GM23338 (cell line): Measurements from ENCODE around the gene SLC29A2. TPM values are rescaled to one million over a fixed set of nuclear protein-coding genes. Genes with fewer than 3 reads are reported as not detected.

Source experiments
- ATAC-seq: fragments of 200-7000 bp; cut with Tn5 transposase; 3 replicates; pipeline ENCODE4 v1.9.1; 2020
- DNase-seq: peaks from one replicate; pipeline ENCODE4 v3.0.0-alpha.2; 2015; ENCODE audit warnings: low spot score
- H2AFZ ChIP-seq: fragments of 200-600 bp; sonication (generic); 2 replicates; pipeline ENCODE4 v1.8.0; 2016; ENCODE audit warnings: antibody characterized with exemption, mild to moderate bottlenecking, moderate library complexity
- H3F3A ChIP-seq: fragments of 200-600 bp; sonication (generic); replicated peaks from 2 replicates; pipeline ENCODE4 v1.8.0; 2017; ENCODE audit warnings: antibody characterized with exemption, mixed run types, low read depth
- H3K27ac ChIP-seq: fragments of 200-600 bp; sonication (generic); 2 replicates; pipeline ENCODE4 v1.6.1; 2016; ENCODE audit warnings: low read depth
- H3K27me3 ChIP-seq: fragments of 200-600 bp; sonication (generic); 2 replicates; pipeline ENCODE4 v1.8.0; 2016; ENCODE audit warnings: mild to moderate bottlenecking, mixed run types, moderate library complexity; ENCODE audit not compliant: insufficient read depth
- H3K36me3 ChIP-seq: fragments of 200-600 bp; sonication (generic); 2 replicates; pipeline ENCODE4 v1.8.0; 2016; ENCODE audit warnings: mild to moderate bottlenecking; ENCODE audit not compliant: insufficient read depth
- H3K4me1 ChIP-seq: fragments of 200-600 bp; sonication (generic); 2 replicates; pipeline ENCODE4 v1.8.0; 2016; ENCODE audit warnings: mild to moderate bottlenecking, moderate library complexity; ENCODE audit not compliant: insufficient read depth
- H3K4me2 ChIP-seq: fragments of 200-600 bp; sonication (generic); 2 replicates; pipeline ENCODE4 v1.7.1; 2017; ENCODE audit warnings: mixed run types
- H3K4me3 ChIP-seq: fragments of 200-600 bp; sonication (generic); 2 replicates; pipeline ENCODE4 v1.6.1; 2016; ENCODE audit warnings: mixed run types
- H3K79me2 ChIP-seq: fragments of 200-600 bp; sonication (generic); replicated peaks from 2 replicates; pipeline ENCODE4 v1.8.0; 2017; ENCODE audit warnings: mild to moderate bottlenecking; ENCODE audit not compliant: insufficient read depth
- H3K9me2 ChIP-seq: fragments of 200-600 bp; sonication (generic); 2 replicates; pipeline ENCODE4 v1.8.0; 2017; ENCODE audit not compliant: insufficient read depth
- H4K20me1 ChIP-seq: fragments of 200-600 bp; sonication (generic); replicated peaks from 2 replicates; pipeline ENCODE4 v1.8.0; 2017; ENCODE audit warnings: mild to moderate bottlenecking; ENCODE audit not compliant: insufficient read depth
- H3K27ac Mint-ChIP-seq: 2 replicates; pipeline ENCODE4 v1.8.0; 2020; ENCODE audit warnings: inconsistent platforms, mild to moderate bottlenecking, moderate library complexity, mixed read lengths
- H3K27me3 Mint-ChIP-seq: 3 replicates; pipeline ENCODE4 v1.8.0; 2022; ENCODE audit warnings: low read depth, mild to moderate bottlenecking, moderate library complexity, mixed read lengths, inconsistent platforms; ENCODE audit not compliant: insufficient read depth, poor library complexity
- H3K36me3 Mint-ChIP-seq: 3 replicates; pipeline ENCODE4 v1.8.0; 2021; ENCODE audit warnings: low read depth, mild to moderate bottlenecking, inconsistent platforms, moderate library complexity, mixed read lengths
- H3K4me1 Mint-ChIP-seq: 3 replicates; pipeline ENCODE4 v1.8.0; 2020; ENCODE audit warnings: mild to moderate bottlenecking, inconsistent platforms, mixed read lengths
- H3K4me3 Mint-ChIP-seq: 3 replicates; pipeline ENCODE4 v1.8.0; 2021; ENCODE audit warnings: moderate library complexity, mild to moderate bottlenecking, inconsistent platforms, mixed read lengths
- H3K9me3 Mint-ChIP-seq: 3 replicates; pipeline ENCODE4 v1.8.0; 2020; ENCODE audit warnings: moderate library complexity, mild to moderate bottlenecking, inconsistent platforms, mixed read lengths
- CREB1 ChIP-seq: fragments of 250-450 bp; sonication (Bioruptor Pico); IDR thresholded peaks from 2 replicates; pipeline ENCODE4 v1.5.0; 2020; ENCODE audit warnings: low read depth, mild to moderate bottlenecking, moderate library complexity
- CTCF ChIP-seq, 2 experiments: fragments of 200-600 bp in 1 of 2; sonication (generic) in 1 of 2; conservative IDR thresholded peaks; 2 replicates each; pipeline versions ENCODE4 v1.5.1 to v1.6.1; 2016 to 2017; ENCODE audit warnings: antibody characterized with exemption in 2 of 2, low read depth in 2 of 2, mild to moderate bottlenecking in 2 of 2, moderate library complexity in 1 of 2
- ETS1 ChIP-seq: IDR thresholded peaks from 2 replicates; pipeline ENCODE4 v1.6.1; 2016; ENCODE audit warnings: antibody characterized with exemption
- EZH2 ChIP-seq: fragments of 200-600 bp; sonication (generic); IDR thresholded peaks from one replicate; pipeline ENCODE4 v1.8.0; 2017; ENCODE audit warnings: antibody characterized with exemption, mild to moderate bottlenecking, low read depth; ENCODE audit not compliant: unreplicated experiment
- EZH2phosphoT487 ChIP-seq: fragments of 200-600 bp; sonication (generic); IDR thresholded peaks from one replicate; pipeline ENCODE4 v1.8.1; 2018; ENCODE audit warnings: antibody characterized with exemption; ENCODE audit not compliant: unreplicated experiment
- JUNB ChIP-seq: IDR thresholded peaks from one replicate; pipeline ENCODE4 v1.6.1; 2016; ENCODE audit warnings: antibody characterized with exemption; ENCODE audit not compliant: unreplicated experiment
- NANOG ChIP-seq: IDR thresholded peaks from 2 replicates; pipeline ENCODE4 v1.6.1; 2016; ENCODE audit warnings: antibody characterized with exemption, borderline replicate concordance
- POLR2AphosphoS5 ChIP-seq: IDR thresholded peaks from 2 replicates; pipeline ENCODE4 v1.6.1; 2016; ENCODE audit warnings: antibody characterized with exemption, low read depth
- REST ChIP-seq: IDR thresholded peaks from one replicate; pipeline ENCODE4 v1.6.1; 2018; ENCODE audit warnings: antibody characterized with exemption; ENCODE audit not compliant: unreplicated experiment
- STAT1 ChIP-seq: IDR thresholded peaks from one replicate; pipeline ENCODE4 v1.6.1; 2016; ENCODE audit warnings: antibody characterized with exemption; ENCODE audit not compliant: unreplicated experiment
- ZNF114 ChIP-seq: fragments of 250-450 bp; sonication (Bioruptor Pico); IDR thresholded peaks from 2 replicates; pipeline ENCODE4 v1.5.0; 2020; ENCODE audit warnings: mild to moderate bottlenecking, moderate library complexity
- ZNF331 ChIP-seq: fragments of 250-450 bp; sonication (Bioruptor Pico); IDR thresholded peaks from 2 replicates; pipeline ENCODE4 v1.5.0; 2020; ENCODE audit warnings: low read depth, mild to moderate bottlenecking, moderate library complexity
- ZNF462 ChIP-seq: fragments of 250-450 bp; sonication (Bioruptor Pico); IDR thresholded peaks from 2 replicates; pipeline ENCODE4 v1.5.0; 2020; ENCODE audit warnings: mild to moderate bottlenecking, moderate library complexity
- polyA plus RNA-seq: library from polyadenylated mRNA; unstranded; fragments of >200 nt; fragmentation: Nextera tagmentation; extraction: Ambion mirVana; gene quantifications from 2 replicates; pipeline ENCODE4 v1.2.1, GENCODE V29; 2016
- total RNA-seq: library from RNA; depleted of rRNA; stranded (reverse); fragments of >200 nt; shearing (Covaris generic); gene quantifications from 2 replicates; pipeline ENCODE4 v1.2.3, GENCODE V29; 2014

The SLC29A2 gene
- total and polyA plus RNA-seq, 2 experiments from 2014 or later: 26.0 to 31.1 TPM

GRCh38 chr11:66321606-66322005, 50.0 kb downstream of the SLC29A2 start:
- no peak overlapping the region for H2AFZ ChIP-seq
- 0 out of 2 replicates have a peak, but pooled peaks cover 4% of the 10 kb centered on the region for H3F3A ChIP-seq
- ATAC-seq: no peak
- TF ChIP-seq ZNF462 (CRISPR knock-in tag) (no peak), ETS1 (no peak), EZH2 (no peak), JUNB (no peak), STAT1 (no peak), NANOG (no peak), CREB1 (no peak), CTCF (conservative IDR thresholded peaks at IDR 0.05; ENCODE audit: low read depth in 2 of 2) (no peak), POLR2AphosphoS5 (no peak), EZH2phosphoT487 (no peak), ZNF331 (no peak), ZNF114 (CRISPR knock-in tag) (no peak), REST (no peak)
- H3K4me1 ChIP-seq: peaks cover 20% of the 10 kb centered on the region
- no peak overlapping the region for H3K27ac Mint-ChIP-seq
- no peaks in the 10 kb centered on the region for H3K9me2 ChIP-seq
- no peak overlapping the region for H3K4me2 ChIP-seq
- H3K27me3 Mint-ChIP-seq: peaks cover 25% of the 10 kb centered on the region
- H4K20me1 ChIP-seq: no peaks in the 10 kb centered on the region
- peaks cover 20% of the 10 kb centered on the region for H3K36me3 Mint-ChIP-seq
- no peaks in the 10 kb centered on the region for H3K79me2 ChIP-seq
- H3K4me3 ChIP-seq: no peak overlapping the region
- no peak for DNase-seq
- no peak overlapping the region for H3K4me3 Mint-ChIP-seq
- H3K36me3 ChIP-seq: no peaks in the 10 kb centered on the region
- H3K9me3 Mint-ChIP-seq: peaks cover 21% of the 10 kb centered on the region
- H3K27ac ChIP-seq: no peak overlapping the region
- no peaks in the 10 kb centered on the region for H3K27me3 ChIP-seq
- H3K4me1 Mint-ChIP-seq: peaks cover 27% of the 10 kb centered on the region
